H9 (cell line): ENCODE measurements around the gene LINC00305. TPM values are rescaled to one million over a fixed set of nuclear protein-coding genes. Genes with fewer than 3 reads are reported as not detected.
A peak's percentile ranks its signal among the peaks of the same experiment; 100 is the strongest.

Experiments
- DNase-seq: peaks from one replicate; pipeline ENCODE4 v3.0.0-alpha.2; 2017
- H2AFZ ChIP-seq: one replicate; pipeline ENCODE4 v1.6.1; 2013; ENCODE audit warnings: mild to moderate bottlenecking, low read length, control low read depth, moderate library complexity
- H2AK5ac ChIP-seq: 2 replicates; pipeline ENCODE4 v1.6.1; 2013; ENCODE audit warnings: low read length, control low read depth, mixed read lengths; ENCODE audit not compliant: insufficient read length
- H2BK120ac ChIP-seq: one replicate; pipeline ENCODE4 v1.6.1; 2013; ENCODE audit warnings: low read depth, mild to moderate bottlenecking, low read length, control low read depth, inconsistent platforms; ENCODE audit not compliant: poor library complexity, severe bottlenecking
- H2BK12ac ChIP-seq: 2 replicates; pipeline ENCODE4 v1.6.1; 2013; ENCODE audit warnings: low read length, control low read depth, mixed read lengths, low read depth; ENCODE audit not compliant: insufficient read length
- H2BK15ac ChIP-seq: 2 replicates; pipeline ENCODE4 v1.6.1; 2013; ENCODE audit warnings: low read depth, low read length, control low read depth
- H2BK20ac ChIP-seq: one replicate; pipeline ENCODE4 v1.6.1; 2013; ENCODE audit warnings: low read depth, mild to moderate bottlenecking, low read length, control low read depth, inconsistent platforms; ENCODE audit not compliant: poor library complexity, severe bottlenecking
- H2BK5ac ChIP-seq: 2 replicates; pipeline ENCODE4 v1.6.1; 2013; ENCODE audit warnings: low read length, control low read depth, mixed read lengths; ENCODE audit not compliant: insufficient read length
- H3K14ac ChIP-seq: 2 replicates; pipeline ENCODE4 v1.6.1; 2013; ENCODE audit warnings: low read length, control low read depth; ENCODE audit not compliant: insufficient read depth
- H3K18ac ChIP-seq: 2 replicates; pipeline ENCODE4 v1.6.1; 2013; ENCODE audit warnings: low read depth, mild to moderate bottlenecking, mixed read lengths, low read length, control low read depth; ENCODE audit not compliant: insufficient read length
- H3K23ac ChIP-seq: 2 replicates; pipeline ENCODE4 v1.6.1; 2013; ENCODE audit warnings: low read length, control low read depth, mixed read lengths, low read depth; ENCODE audit not compliant: insufficient read length
- H3K23me2 ChIP-seq: 2 replicates; pipeline ENCODE4 v1.6.1; 2013; ENCODE audit warnings: low read depth, mild to moderate bottlenecking, mixed read lengths, low read length, control low read depth; ENCODE audit not compliant: insufficient read length, poor library complexity, severe bottlenecking
- H3K27ac ChIP-seq: 2 replicates; pipeline ENCODE4 v1.5.1; 2013; ENCODE audit warnings: low read length, control low read depth, mixed read lengths, low read depth; ENCODE audit not compliant: insufficient read length
- H3K27me3 ChIP-seq: 2 replicates; pipeline ENCODE4 v1.6.1; 2013; ENCODE audit warnings: low read length, control low read depth, inconsistent platforms; ENCODE audit not compliant: insufficient read depth
- H3K4ac ChIP-seq: 2 replicates; pipeline ENCODE4 v1.6.1; 2013; ENCODE audit warnings: low read depth, mild to moderate bottlenecking, control low read depth, inconsistent platforms, low read length, moderate library complexity
- H3K4me1 ChIP-seq: 2 replicates; pipeline ENCODE4 v1.6.1; 2013; ENCODE audit warnings: low read length, control low read depth, inconsistent platforms; ENCODE audit not compliant: insufficient read depth
- H3K4me2 ChIP-seq: 2 replicates; pipeline ENCODE4 v1.6.1; 2013; ENCODE audit warnings: low read length, control low read depth, mixed read lengths; ENCODE audit not compliant: insufficient read length, insufficient read depth
- H3K56ac ChIP-seq: 2 replicates; pipeline ENCODE4 v1.6.1; 2013; ENCODE audit warnings: low read depth, mild to moderate bottlenecking, mixed read lengths, low read length, control low read depth; ENCODE audit not compliant: insufficient read length
- H3K79me1 ChIP-seq: 2 replicates; pipeline ENCODE4 v1.6.1; 2013; ENCODE audit warnings: low read depth, mild to moderate bottlenecking, moderate library complexity, low read length, control low read depth, inconsistent platforms; ENCODE audit not compliant: insufficient read depth, poor library complexity, severe bottlenecking
- H3K79me2 ChIP-seq: 2 replicates; pipeline ENCODE4 v1.6.1; 2013; ENCODE audit warnings: low read length, control low read depth, inconsistent platforms; ENCODE audit not compliant: insufficient read depth
- H3K9ac ChIP-seq: 2 replicates; pipeline ENCODE4 v1.6.1; 2013; ENCODE audit warnings: low read length, control low read depth, mixed read lengths; ENCODE audit not compliant: insufficient read length; ENCODE audit errors: extremely low read depth
- H3K9me3 ChIP-seq: one replicate; pipeline ENCODE4 v1.6.1; 2013; ENCODE audit warnings: low read depth, low read length, inconsistent platforms; ENCODE audit not compliant: control insufficient read depth
- H3T11ph ChIP-seq: one replicate; pipeline ENCODE4 v1.6.1; 2013; ENCODE audit warnings: mild to moderate bottlenecking, low read length, control low read depth, inconsistent platforms
- H4K20me1 ChIP-seq: one replicate; pipeline ENCODE4 v1.6.1; 2013; ENCODE audit not compliant: control insufficient read depth, insufficient read length, insufficient read depth
- H4K5ac ChIP-seq: 2 replicates; pipeline ENCODE4 v1.6.1; 2013; ENCODE audit warnings: low read depth, mild to moderate bottlenecking, mixed read lengths, low read length, control low read depth; ENCODE audit not compliant: insufficient read length
- H4K8ac ChIP-seq: replicated peaks from 2 replicates; pipeline ENCODE4 v1.6.1; 2013; ENCODE audit warnings: low read length, control low read depth, mixed read lengths, low read depth; ENCODE audit not compliant: insufficient read length
- H4K91ac ChIP-seq: 2 replicates; pipeline ENCODE4 v1.6.1; 2013; ENCODE audit warnings: low read depth, mild to moderate bottlenecking, moderate library complexity, mixed read lengths, low read length, control low read depth; ENCODE audit not compliant: insufficient read length
- H3K27ac Mint-ChIP-seq, 3 experiments: 2 replicates in 2 of 3; 3 replicates in 1 of 3; pipeline ENCODE4 v1.8.0; 2020 to 2021; ENCODE audit warnings: mixed read lengths in 3 of 3, mild to moderate bottlenecking in 1 of 3, moderate library complexity in 1 of 3
- H3K27me3 Mint-ChIP-seq: 2 replicates; pipeline ENCODE4 v1.8.0; 2021; ENCODE audit warnings: low read depth, mild to moderate bottlenecking, moderate library complexity, mixed read lengths
- H3K36me3 Mint-ChIP-seq, 3 experiments: 2 replicates in 2 of 3; 3 replicates in 1 of 3; pipeline ENCODE4 v1.8.0; 2020 to 2021; ENCODE audit warnings: low read depth in 3 of 3, mixed read lengths in 3 of 3; ENCODE audit not compliant: insufficient read depth in 1 of 3
- H3K4me1 Mint-ChIP-seq, 2 experiments: 2 replicates each; pipeline ENCODE4 v1.8.0; 2020; ENCODE audit warnings: mixed read lengths in 2 of 2
- H3K4me3 Mint-ChIP-seq, 2 experiments: 2 replicates in 1 of 2; 3 replicates in 1 of 2; pipeline ENCODE4 v1.8.0; 2020 to 2021; ENCODE audit warnings: mild to moderate bottlenecking in 2 of 2, mixed read lengths in 2 of 2, moderate library complexity in 1 of 2
- H3K9me3 Mint-ChIP-seq, 2 experiments: 2 replicates in 1 of 2; 3 replicates in 1 of 2; pipeline ENCODE4 v1.8.0; 2020; ENCODE audit warnings: mild to moderate bottlenecking in 2 of 2, mixed read lengths in 2 of 2, moderate library complexity in 1 of 2
- CTCF ChIP-seq: fragments of 200-600 bp; sonication (generic); conservative IDR thresholded peaks from 3 replicates; pipeline ENCODE4 v1.8.0; 2021; ENCODE audit warnings: antibody characterized with exemption, mild to moderate bottlenecking
- WGBS: extraction: QIAGEN DNeasy Blood & Tissue Kit; methylation state at CpG from one replicate; pipeline ENCODE4 v1.1.7; 2013; ENCODE audit warnings: missing lambda C conversion rate, low lambda C conversion rate, mixed read lengths; ENCODE audit not compliant: insufficient read length; ENCODE audit errors: extremely low coverage; 5-methylcytosine and 5-hydroxymethylcytosine counted together
- total RNA-seq: library from RNA; stranded (reverse); gene quantifications from 2 replicates; pipeline ENCODE4 v1.2.1, GENCODE V29; 2021

The LINC00305 gene
- total RNA-seq, 1 experiment from 2014 or later = not detected

DNA sequence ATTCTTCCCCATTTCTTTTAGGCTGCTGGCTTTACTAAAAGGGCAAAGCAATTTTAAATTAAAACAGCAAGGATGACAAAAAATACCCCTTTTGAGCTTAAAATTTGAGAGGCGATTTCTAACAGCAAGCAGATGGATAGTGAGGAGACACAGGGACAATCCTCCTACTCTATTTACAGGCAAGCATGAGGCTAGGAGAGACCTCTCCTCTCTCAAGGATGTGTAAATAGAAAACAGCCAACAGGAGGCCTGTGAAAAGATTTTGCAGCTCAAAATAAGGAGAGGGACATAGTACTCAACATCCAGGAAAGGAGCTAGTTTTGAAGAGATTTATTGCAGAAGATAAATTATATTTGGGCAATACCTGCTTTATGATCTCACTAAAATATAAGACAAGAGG lies 53.8 kb downstream of the LINC00305 start:
- Histone ChIP-seq H3K9me3 (no peaks in the 10 kb centered on the region), H2BK15ac (no peak overlapping the region), H2AFZ (no peak overlapping the region), H3K27ac (no peak overlapping the region), H3K23ac (no peak overlapping the region), H3K14ac (no peak overlapping the region), H3K79me2 (no peaks in the 10 kb centered on the region), H3K79me1 (no peaks in the 10 kb centered on the region), H3K23me2 (no peaks in the 10 kb centered on the region), H4K8ac (no peak overlapping the region), H3K4me2 (no peak overlapping the region), H3K4ac (no peak overlapping the region), H3T11ph (no peak overlapping the region), H4K5ac (no peak overlapping the region), H4K91ac (no peak overlapping the region), H2AK5ac (no peak overlapping the region), H2BK12ac (no peak overlapping the region), H3K4me1 (no peaks in the 10 kb centered on the region; the same call in 1 of the 2 replicates), H4K20me1 (no peaks in the 10 kb centered on the region), H2BK20ac (no peak overlapping the region), H3K56ac (no peak overlapping the region), H3K27me3 (no peaks in the 10 kb centered on the region), H2BK120ac (no peak overlapping the region), H3K18ac (no peak overlapping the region), H2BK5ac (no peak overlapping the region), H3K9ac (no peak overlapping the region)
- DNase-seq = no peak
- Mint-ChIP-seq H3K27ac (peak overlapping the region in 2 of 3 experiments; percentile 62 to 85; a peak in 3 of 7 replicates), H3K36me3 (no peaks in the 10 kb centered on the region), H3K9me3 (no peaks in the 10 kb centered on the region), H3K4me3 (no peak overlapping the region), H3K27me3 (no peaks in the 10 kb centered on the region), H3K4me1 (peaks cover 16 to 22% of the 10 kb centered on the region in 2 experiments)
- TF ChIP-seq CTCF = no peak
- no CpG with 5 or more reads among the region's 1 CpG for WGBS
